NCI-H1048 (cell line): ENCODE results near the gene HERC6.
"Not testable (repeated sequence)": the region's sequence is repeated elsewhere in the genome, so short reads cannot be mapped to it uniquely, and the experiment has no call there.

ENCODE experiments used
- DNase-seq: peaks from one replicate; lab custom pipeline; 2025; lab: John Stamatoyannopoulos, UW

Gene HERC6

GRCh38 chr4:88447371-88448095 lies 68.9 kb downstream of the HERC6 start:
- no peak for DNase-seq

GRCh38 chr4:88448211-88448765 lies 69.6 kb downstream of the HERC6 start:
- not testable (repeated sequence) for DNase-seq

- no peak for DNase-seq
Measured at GRCh38 chr4:88448889-88449288, 70.2 kb downstream of the HERC6 start.

GRCh38 chr4:88449290-88449689 lies 70.6 kb downstream of the HERC6 start:
- DNase-seq: no peak

- no peak for DNase-seq
Measured at GRCh38 chr4:88451205-88451604, 72.6 kb downstream of the HERC6 start.

- DNase-seq: no peak
Measured at GRCh38 chr4:88452912-88453311, 74.3 kb downstream of the HERC6 start.

GRCh38 chr4:88456670-88457306 lies 78.1 kb downstream of the HERC6 start, which contains the start of gene HERC5:
TSS of gene HERC5 (plus strand) at chr4:88457119. CDS start at chr4:88457270, 151 bp downstream.
- DNase-seq: peak; percentile 81

GRCh38 chr4:88457307-88458103 lies 78.9 kb downstream of the HERC6 start:
- no peak for DNase-seq

GRCh38 chr4:88458104-88458740 lies 79.6 kb downstream of the HERC6 start:
- DNase-seq: no peak

- no peak for DNase-seq
Measured at GRCh38 chr4:88465653-88466192, 87.1 kb downstream of the HERC6 start.

- DNase-seq: no peak
Measured at GRCh38 chr4:88467392-88467791, 88.7 kb downstream of the HERC6 start.

- no peak for DNase-seq
Measured at GRCh38 chr4:88477229-88477860, 98.7 kb downstream of the HERC6 start.

- DNase-seq: no peak
Measured at GRCh38 chr4:88478247-88478646, 99.6 kb downstream of the HERC6 start.

GRCh38 chr4:88481537-88481936 lies 102.9 kb downstream of the HERC6 start:
- no peak for DNase-seq

- no peak for DNase-seq
Measured at GRCh38 chr4:88489100-88489761, 110.6 kb downstream of the HERC6 start.
